OCI-LY3 (cell line): ENCODE measurements around the gene CNR1.

Experiments used
- H2AFZ ChIP-seq: fragments of 200-600, 300-600 bp; shearing (Covaris generic); 2 replicates; pipeline ENCODE4 v1.6.0; 2014; ENCODE audit warnings: antibody characterized with exemption, low read depth, low read length
- H3K27ac ChIP-seq: fragments of 200-600, 300-600 bp; sonication (generic); 2 replicates; pipeline ENCODE4 v1.5.1; 2014; ENCODE audit warnings: mild to moderate bottlenecking, low read length, moderate library complexity, mixed read lengths
- H3K27me3 ChIP-seq: fragments of 200-600, 300-600 bp; sonication (generic); 2 replicates; pipeline ENCODE4 v1.6.1; 2014; ENCODE audit warnings: low read depth, low read length, mixed read lengths
- H3K36me3 ChIP-seq: fragments of 200-600, 300-600 bp; sonication (generic); replicated peaks from 2 replicates; pipeline ENCODE3; 2014; ENCODE audit warnings: low read depth, low read length, mixed read lengths
- H3K4me1 ChIP-seq: fragments of 300-600, 200-600 bp; sonication (generic); 2 replicates; pipeline ENCODE4 v1.6.1; 2014; ENCODE audit warnings: low read length, mixed read lengths
- H3K4me2 ChIP-seq: fragments of 200-600, 300-600 bp; sonication (generic); 2 replicates; pipeline ENCODE4 v1.6.1; 2014; ENCODE audit warnings: low read length, mixed read lengths
- H3K4me3 ChIP-seq: fragments of 300-600, 200-600 bp; sonication (generic); 2 replicates; pipeline ENCODE4 v1.5.1; 2014; ENCODE audit warnings: antibody characterized with exemption, mild to moderate bottlenecking, low read length, moderate library complexity
- H3K79me2 ChIP-seq: fragments of 300-600, 200-600 bp; shearing (Covaris generic); 2 replicates; pipeline ENCODE4 v1.6.1; 2014; ENCODE audit warnings: mild to moderate bottlenecking, low read length, mixed read lengths
- H3K9ac ChIP-seq: fragments of 300-600, 200-600 bp; shearing (Covaris generic); 2 replicates; pipeline ENCODE4 v1.6.0; 2014; ENCODE audit warnings: mild to moderate bottlenecking, low read length, moderate library complexity
- H3K9me3 ChIP-seq: fragments of 200-600, 300-600 bp; shearing (Covaris generic); 2 replicates; pipeline ENCODE4 v1.6.1; 2014; ENCODE audit warnings: low read length, mixed read lengths; ENCODE audit not compliant: insufficient read depth
- H4K20me1 ChIP-seq: fragments of 200-600, 300-600 bp; sonication (generic); 2 replicates; pipeline ENCODE4 v1.6.1; 2016; ENCODE audit warnings: low read length, mixed read lengths; ENCODE audit not compliant: insufficient read depth
- CTCF ChIP-seq: fragments of 200-600, 300-600 bp; sonication (generic); IDR thresholded peaks from 2 replicates; pipeline ENCODE4 v1.5.1; 2014; ENCODE audit warnings: antibody characterized with exemption, low read length, low read depth
- EZH2phosphoT487 ChIP-seq: fragments of 200-600 bp; shearing (Covaris generic); IDR thresholded peaks from 2 replicates; pipeline ENCODE4 v1.6.1; 2018; ENCODE audit warnings: antibody characterized with exemption, mixed run types, low read depth

Gene CNR1

GRCh38 chr6:88184921-88185320 lies 18.8 kb upstream of the CNR1 start:
- Histone ChIP-seq H3K4me3 (no peak overlapping the region), H4K20me1 (no peaks in the 10 kb centered on the region), H3K4me1 (peaks cover 21% of the 10 kb centered on the region), H3K27me3 (no peaks in the 10 kb centered on the region), H3K9me3 (no peaks in the 10 kb centered on the region), H3K4me2 (peak overlapping the region; percentile 45; the same call in 1 of the 2 replicates), H2AFZ (no peak overlapping the region), H3K9ac (no peak overlapping the region), H3K27ac (no peak overlapping the region), H3K79me2 (no peaks in the 10 kb centered on the region), H3K36me3 (no peaks in the 10 kb centered on the region)
- TF ChIP-seq EZH2phosphoT487: no peak
- TF ChIP-seq CTCF: no peak

- TF ChIP-seq EZH2phosphoT487 (no peak), CTCF (no peak)
- Histone ChIP-seq H3K4me2 (no peak overlapping the region), H3K9me3 (no peaks in the 10 kb centered on the region), H3K4me3 (no peak overlapping the region), H3K4me1 (peaks cover 35% of the 10 kb centered on the region), H3K79me2 (no peaks in the 10 kb centered on the region), H3K9ac (no peak overlapping the region), H3K36me3 (no peaks in the 10 kb centered on the region), H3K27me3 (no peaks in the 10 kb centered on the region), H4K20me1 (no peaks in the 10 kb centered on the region), H3K27ac (no peak overlapping the region), H2AFZ (no peak overlapping the region)
Measured at GRCh38 chr6:88183471-88183870, 17.3 kb upstream of the CNR1 start.

- H2AFZ ChIP-seq: peak overlapping the region; percentile 13; the same call in 1 of the 2 replicates
- H3K79me2 ChIP-seq: no peaks in the 10 kb centered on the region
- no peaks in the 10 kb centered on the region for H4K20me1 ChIP-seq
- H3K4me1 ChIP-seq: peaks cover 53% of the 10 kb centered on the region
- peak overlapping the region; percentile 57 for H3K4me3 ChIP-seq
- H3K4me2 ChIP-seq: peak overlapping the region; percentile 67
- H3K27me3 ChIP-seq: no peaks in the 10 kb centered on the region
- no peaks in the 10 kb centered on the region for H3K36me3 ChIP-seq
- H3K9me3 ChIP-seq: no peaks in the 10 kb centered on the region
- peak overlapping the region; percentile 83 for H3K27ac ChIP-seq
- no peak for TF ChIP-seq EZH2phosphoT487
- peak; percentile 42 for TF ChIP-seq CTCF
- no peak overlapping the region; the same call in 1 of the 2 replicates for H3K9ac ChIP-seq
Measured at GRCh38 chr6:88179692-88180091, 13.5 kb upstream of the CNR1 start.

- H4K20me1 ChIP-seq: no peaks in the 10 kb centered on the region
- no peaks in the 10 kb centered on the region for H3K27me3 ChIP-seq
- H3K4me2 ChIP-seq: peak overlapping the region; percentile 67
- peak overlapping the region; percentile 49; the same call in 1 of the 2 replicates for H3K9ac ChIP-seq
- peak overlapping the region; percentile 83 for H3K27ac ChIP-seq
- peak overlapping the region; percentile 48 for H3K4me3 ChIP-seq
- peaks cover 50% of the 10 kb centered on the region for H3K4me1 ChIP-seq
- no peak overlapping the region for H2AFZ ChIP-seq
- no peaks in the 10 kb centered on the region for H3K79me2 ChIP-seq
- H3K9me3 ChIP-seq: no peaks in the 10 kb centered on the region
- no peaks in the 10 kb centered on the region for H3K36me3 ChIP-seq
- TF ChIP-seq EZH2phosphoT487: no peak
- TF ChIP-seq CTCF: no peak
Measured at GRCh38 chr6:88177961-88178464, 11.9 kb upstream of the CNR1 start.
